GM23338 (cell line): ENCODE data around the gene RASSF4. TPM values are rescaled to one million over a fixed set of nuclear protein-coding genes. Genes with fewer than 3 reads are reported as not detected.

Experiments used
- ATAC-seq: fragments of 200-7000 bp; cut with Tn5 transposase; 3 replicates; pipeline ENCODE4 v1.9.1; 2020
- DNase-seq: peaks from one replicate; pipeline ENCODE4 v3.0.0-alpha.2; 2015; ENCODE audit warnings: low spot score
- H2AFZ ChIP-seq: fragments of 200-600 bp; sonication (generic); 2 replicates; pipeline ENCODE4 v1.8.0; 2016; ENCODE audit warnings: antibody characterized with exemption, mild to moderate bottlenecking, moderate library complexity
- H3F3A ChIP-seq: fragments of 200-600 bp; sonication (generic); replicated peaks from 2 replicates; pipeline ENCODE4 v1.8.0; 2017; ENCODE audit warnings: antibody characterized with exemption, mixed run types, low read depth
- H3K27ac ChIP-seq: fragments of 200-600 bp; sonication (generic); 2 replicates; pipeline ENCODE4 v1.6.1; 2016; ENCODE audit warnings: low read depth
- H3K27me3 ChIP-seq: fragments of 200-600 bp; sonication (generic); 2 replicates; pipeline ENCODE4 v1.8.0; 2016; ENCODE audit warnings: mild to moderate bottlenecking, mixed run types, moderate library complexity; ENCODE audit not compliant: insufficient read depth
- H3K36me3 ChIP-seq: fragments of 200-600 bp; sonication (generic); 2 replicates; pipeline ENCODE4 v1.8.0; 2016; ENCODE audit warnings: mild to moderate bottlenecking; ENCODE audit not compliant: insufficient read depth
- H3K4me1 ChIP-seq: fragments of 200-600 bp; sonication (generic); 2 replicates; pipeline ENCODE4 v1.8.0; 2016; ENCODE audit warnings: mild to moderate bottlenecking, moderate library complexity; ENCODE audit not compliant: insufficient read depth
- H3K4me2 ChIP-seq: fragments of 200-600 bp; sonication (generic); 2 replicates; pipeline ENCODE4 v1.7.1; 2017; ENCODE audit warnings: mixed run types
- H3K4me3 ChIP-seq: fragments of 200-600 bp; sonication (generic); 2 replicates; pipeline ENCODE4 v1.6.1; 2016; ENCODE audit warnings: mixed run types
- H3K79me2 ChIP-seq: fragments of 200-600 bp; sonication (generic); replicated peaks from 2 replicates; pipeline ENCODE4 v1.8.0; 2017; ENCODE audit warnings: mild to moderate bottlenecking; ENCODE audit not compliant: insufficient read depth
- H3K9me2 ChIP-seq: fragments of 200-600 bp; sonication (generic); 2 replicates; pipeline ENCODE4 v1.8.0; 2017; ENCODE audit not compliant: insufficient read depth
- H4K20me1 ChIP-seq: fragments of 200-600 bp; sonication (generic); replicated peaks from 2 replicates; pipeline ENCODE4 v1.8.0; 2017; ENCODE audit warnings: mild to moderate bottlenecking; ENCODE audit not compliant: insufficient read depth
- H3K27ac Mint-ChIP-seq: 2 replicates; pipeline ENCODE4 v1.8.0; 2020; ENCODE audit warnings: inconsistent platforms, mild to moderate bottlenecking, moderate library complexity, mixed read lengths
- H3K27me3 Mint-ChIP-seq: 3 replicates; pipeline ENCODE4 v1.8.0; 2022; ENCODE audit warnings: low read depth, mild to moderate bottlenecking, moderate library complexity, mixed read lengths, inconsistent platforms; ENCODE audit not compliant: insufficient read depth, poor library complexity
- H3K36me3 Mint-ChIP-seq: 3 replicates; pipeline ENCODE4 v1.8.0; 2021; ENCODE audit warnings: low read depth, mild to moderate bottlenecking, inconsistent platforms, moderate library complexity, mixed read lengths
- H3K4me1 Mint-ChIP-seq: 3 replicates; pipeline ENCODE4 v1.8.0; 2020; ENCODE audit warnings: mild to moderate bottlenecking, inconsistent platforms, mixed read lengths
- H3K4me3 Mint-ChIP-seq: 3 replicates; pipeline ENCODE4 v1.8.0; 2021; ENCODE audit warnings: moderate library complexity, mild to moderate bottlenecking, inconsistent platforms, mixed read lengths
- H3K9me3 Mint-ChIP-seq: 3 replicates; pipeline ENCODE4 v1.8.0; 2020; ENCODE audit warnings: moderate library complexity, mild to moderate bottlenecking, inconsistent platforms, mixed read lengths
- CTCF ChIP-seq, 2 experiments: fragments of 200-600 bp in 1 of 2; sonication (generic) in 1 of 2; conservative IDR thresholded peaks; 2 replicates each; pipeline versions ENCODE4 v1.5.1 to v1.6.1; 2016 to 2017; ENCODE audit warnings: antibody characterized with exemption in 2 of 2, low read depth in 2 of 2, mild to moderate bottlenecking in 2 of 2, moderate library complexity in 1 of 2
- EZH2 ChIP-seq: fragments of 200-600 bp; sonication (generic); IDR thresholded peaks from one replicate; pipeline ENCODE4 v1.8.0; 2017; ENCODE audit warnings: antibody characterized with exemption, mild to moderate bottlenecking, low read depth; ENCODE audit not compliant: unreplicated experiment
- EZH2phosphoT487 ChIP-seq: fragments of 200-600 bp; sonication (generic); IDR thresholded peaks from one replicate; pipeline ENCODE4 v1.8.1; 2018; ENCODE audit warnings: antibody characterized with exemption; ENCODE audit not compliant: unreplicated experiment
- JUNB ChIP-seq: IDR thresholded peaks from one replicate; pipeline ENCODE4 v1.6.1; 2016; ENCODE audit warnings: antibody characterized with exemption; ENCODE audit not compliant: unreplicated experiment
- NANOG ChIP-seq: IDR thresholded peaks from 2 replicates; pipeline ENCODE4 v1.6.1; 2016; ENCODE audit warnings: antibody characterized with exemption, borderline replicate concordance
- POLR2AphosphoS5 ChIP-seq: IDR thresholded peaks from 2 replicates; pipeline ENCODE4 v1.6.1; 2016; ENCODE audit warnings: antibody characterized with exemption, low read depth
- REST ChIP-seq: IDR thresholded peaks from one replicate; pipeline ENCODE4 v1.6.1; 2018; ENCODE audit warnings: antibody characterized with exemption; ENCODE audit not compliant: unreplicated experiment
- ZNF331 ChIP-seq: fragments of 250-450 bp; sonication (Bioruptor Pico); IDR thresholded peaks from 2 replicates; pipeline ENCODE4 v1.5.0; 2020; ENCODE audit warnings: low read depth, mild to moderate bottlenecking, moderate library complexity
- ZNF462 ChIP-seq: fragments of 250-450 bp; sonication (Bioruptor Pico); IDR thresholded peaks from 2 replicates; pipeline ENCODE4 v1.5.0; 2020; ENCODE audit warnings: mild to moderate bottlenecking, moderate library complexity
- polyA plus RNA-seq: library from polyadenylated mRNA; unstranded; fragments of >200 nt; fragmentation: Nextera tagmentation; extraction: Ambion mirVana; gene quantifications from 2 replicates; pipeline ENCODE4 v1.2.1, GENCODE V29; 2016
- total RNA-seq: library from RNA; depleted of rRNA; stranded (reverse); fragments of >200 nt; shearing (Covaris generic); gene quantifications from 2 replicates; pipeline ENCODE4 v1.2.3, GENCODE V29; 2014

Gene RASSF4
- total and polyA plus RNA-seq, 2 experiments from 2014 or later, result 12.4 to 13.6 TPM

- Histone ChIP-seq H3K27me3 (no peaks in the 10 kb centered on the region), H3K4me2 (no peak overlapping the region), H3K36me3 (no peaks in the 10 kb centered on the region), H3K4me1 (peaks cover 6% of the 10 kb centered on the region; the same call in 1 of the 2 replicates), H3K9me2 (no peaks in the 10 kb centered on the region), H3K79me2 (no peaks in the 10 kb centered on the region), H4K20me1 (no peaks in the 10 kb centered on the region), H3F3A (no peaks in the 10 kb centered on the region), H2AFZ (no peak overlapping the region), H3K27ac (no peak overlapping the region), H3K4me3 (no peak overlapping the region)
- Mint-ChIP-seq H3K27me3 (peaks cover 3% of the 10 kb centered on the region), H3K9me3 (no peaks in the 10 kb centered on the region; the same call in 2 of the 3 replicates), H3K4me1 (peaks cover 3% of the 10 kb centered on the region; the same call in 2 of the 3 replicates), H3K27ac (no peak overlapping the region), H3K36me3 (no peaks in the 10 kb centered on the region), H3K4me3 (no peak overlapping the region)
- no peak for DNase-seq
- ATAC-seq, result no peak
- TF ChIP-seq ZNF331 (CRISPR knock-in tag) (no peak), EZH2 (no peak), NANOG (no peak)
These were observed 22.2 kb upstream of the RASSF4 start for GRCh38 chr10:44937196-44938005.

- Histone ChIP-seq H3K9me2 (peaks cover 7% of the 10 kb centered on the region), H3F3A (no peaks in the 10 kb centered on the region), H3K4me2 (no peak overlapping the region), H3K36me3 (no peaks in the 10 kb centered on the region), H3K4me3 (no peak overlapping the region), H3K4me1 (no peaks in the 10 kb centered on the region), H3K79me2 (no peaks in the 10 kb centered on the region), H2AFZ (no peak overlapping the region), H3K27ac (no peak overlapping the region), H3K27me3 (no peaks in the 10 kb centered on the region), H4K20me1 (no peaks in the 10 kb centered on the region)
- Mint-ChIP-seq H3K36me3 (peaks cover under 1% of the 10 kb centered on the region; the same call in 1 of the 3 replicates), H3K4me3 (no peak overlapping the region), H3K9me3 (peaks cover under 1% of the 10 kb centered on the region; the same call in 1 of the 3 replicates), H3K27me3 (peaks cover 3% of the 10 kb centered on the region), H3K27ac (no peak overlapping the region), H3K4me1 (no peaks in the 10 kb centered on the region; the same call in 2 of the 3 replicates)
- DNase-seq, result no peak
- no peak for ATAC-seq
- TF ChIP-seq CTCF (conservative IDR thresholded peaks at IDR 0.05; ENCODE audit: low read depth in 2 of 2) (no peak), EZH2phosphoT487 (no peak), ZNF331 (CRISPR knock-in tag) (no peak), POLR2AphosphoS5 (no peak), JUNB (no peak), REST (no peak), ZNF462 (no peak)
These were observed 20.6 kb upstream of the RASSF4 start for GRCh38 chr10:44938956-44939355.
